Measurements from ENCODE around the gene SF3B2. TPM values are rescaled to one million over a fixed set of nuclear protein-coding genes. Genes with fewer than 3 reads are reported as not detected.
"Not testable (repeated sequence)": the region's sequence is repeated elsewhere in the genome, so short reads cannot be mapped to it uniquely, and the experiment has no call there.

Gene SF3B2, protein sequence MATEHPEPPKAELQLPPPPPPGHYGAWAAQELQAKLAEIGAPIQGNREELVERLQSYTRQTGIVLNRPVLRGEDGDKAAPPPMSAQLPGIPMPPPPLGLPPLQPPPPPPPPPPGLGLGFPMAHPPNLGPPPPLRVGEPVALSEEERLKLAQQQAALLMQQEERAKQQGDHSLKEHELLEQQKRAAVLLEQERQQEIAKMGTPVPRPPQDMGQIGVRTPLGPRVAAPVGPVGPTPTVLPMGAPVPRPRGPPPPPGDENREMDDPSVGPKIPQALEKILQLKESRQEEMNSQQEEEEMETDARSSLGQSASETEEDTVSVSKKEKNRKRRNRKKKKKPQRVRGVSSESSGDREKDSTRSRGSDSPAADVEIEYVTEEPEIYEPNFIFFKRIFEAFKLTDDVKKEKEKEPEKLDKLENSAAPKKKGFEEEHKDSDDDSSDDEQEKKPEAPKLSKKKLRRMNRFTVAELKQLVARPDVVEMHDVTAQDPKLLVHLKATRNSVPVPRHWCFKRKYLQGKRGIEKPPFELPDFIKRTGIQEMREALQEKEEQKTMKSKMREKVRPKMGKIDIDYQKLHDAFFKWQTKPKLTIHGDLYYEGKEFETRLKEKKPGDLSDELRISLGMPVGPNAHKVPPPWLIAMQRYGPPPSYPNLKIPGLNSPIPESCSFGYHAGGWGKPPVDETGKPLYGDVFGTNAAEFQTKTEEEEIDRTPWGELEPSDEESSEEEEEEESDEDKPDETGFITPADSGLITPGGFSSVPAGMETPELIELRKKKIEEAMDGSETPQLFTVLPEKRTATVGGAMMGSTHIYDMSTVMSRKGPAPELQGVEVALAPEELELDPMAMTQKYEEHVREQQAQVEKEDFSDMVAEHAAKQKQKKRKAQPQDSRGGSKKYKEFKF
- 161 TPM for total RNA-seq

DNA sequence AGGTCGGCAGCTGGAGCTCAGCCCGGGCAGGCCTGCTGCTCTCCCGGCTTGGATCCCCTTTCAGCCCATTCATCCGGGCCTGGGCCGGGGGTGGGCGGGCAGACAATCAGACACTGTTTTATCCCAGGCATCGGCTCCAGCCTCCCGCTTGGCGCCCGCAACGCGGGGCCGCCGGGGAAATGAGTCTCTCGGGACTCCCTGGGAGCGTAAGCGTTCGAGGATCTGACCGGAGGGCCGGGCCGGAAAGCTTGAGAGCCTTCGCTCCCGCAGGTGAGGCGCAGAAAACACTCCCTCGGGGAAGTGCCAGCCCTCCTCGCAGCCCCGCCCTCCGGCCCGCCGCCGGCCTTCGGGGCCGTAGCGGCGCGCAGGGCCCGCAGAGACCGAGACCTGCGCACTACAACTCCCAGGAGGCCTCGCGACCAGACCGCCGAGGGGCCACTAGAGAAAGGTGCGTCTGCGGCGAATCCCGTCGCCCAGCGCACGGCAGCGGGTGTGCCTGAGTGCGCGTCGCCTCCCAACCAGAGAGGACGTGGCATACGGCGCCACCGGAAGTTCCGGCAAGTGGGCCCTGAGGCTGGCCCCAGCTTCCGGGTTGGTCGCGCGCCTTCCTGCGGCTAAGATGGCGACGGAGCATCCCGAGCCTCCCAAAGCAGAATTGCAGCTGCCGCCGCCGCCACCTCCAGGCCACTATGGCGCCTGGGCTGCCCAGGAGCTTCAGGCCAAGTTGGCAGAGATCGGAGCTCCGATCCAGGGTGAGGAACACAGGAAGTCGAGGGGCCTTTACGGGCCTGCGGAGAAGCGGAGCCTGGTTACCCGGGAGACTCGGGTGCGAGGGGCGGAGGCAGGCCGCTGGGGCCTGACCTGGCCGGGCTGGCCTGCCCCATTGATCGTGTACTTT lies at the start of gene SF3B2:
Gene SF3B2 (plus strand): TSS at position 599 of the 898 bp plus-strand sequence. CDS start 21 bp downstream, at position 620.
- peak; percentile 98 for DNase-seq (ENCODE audit: low spot score)

DNA sequence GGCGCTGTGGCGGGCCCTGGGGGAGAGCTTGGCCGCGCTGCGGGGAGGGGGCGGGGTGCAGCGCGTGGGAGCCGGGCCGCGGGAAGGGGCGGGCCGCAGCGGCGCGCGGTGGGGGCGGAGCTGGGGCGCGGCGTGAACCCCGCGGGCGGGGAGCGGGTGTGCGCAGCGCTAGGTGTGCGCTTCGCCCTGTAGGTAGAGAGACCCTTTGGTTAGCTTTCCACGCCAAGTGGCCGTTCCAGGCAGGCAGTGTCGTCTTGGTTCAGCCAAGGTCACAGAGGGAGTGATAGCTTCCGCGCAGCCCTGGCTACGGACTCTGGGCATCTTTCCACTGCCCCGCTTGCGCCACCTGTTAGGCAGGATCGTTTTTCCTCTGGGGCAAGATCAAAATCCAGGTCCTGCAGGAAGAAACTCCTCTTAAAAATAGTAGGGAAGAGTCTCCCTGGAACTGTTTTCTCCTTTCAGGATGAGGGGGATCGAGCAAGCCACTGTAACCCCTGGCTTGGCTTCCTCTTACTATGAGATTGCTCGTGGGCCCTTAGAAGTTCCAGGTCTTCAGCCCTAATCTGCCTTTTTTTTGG lies 49.4 kb upstream of the SF3B2 start:
- peak; percentile 47 for DNase-seq (ENCODE audit: low spot score)

GRCh38 chr11:66003291-66003690 lies 48.9 kb upstream of the SF3B2 start:
- DNase-seq (ENCODE audit: low spot score), result no peak

DNA sequence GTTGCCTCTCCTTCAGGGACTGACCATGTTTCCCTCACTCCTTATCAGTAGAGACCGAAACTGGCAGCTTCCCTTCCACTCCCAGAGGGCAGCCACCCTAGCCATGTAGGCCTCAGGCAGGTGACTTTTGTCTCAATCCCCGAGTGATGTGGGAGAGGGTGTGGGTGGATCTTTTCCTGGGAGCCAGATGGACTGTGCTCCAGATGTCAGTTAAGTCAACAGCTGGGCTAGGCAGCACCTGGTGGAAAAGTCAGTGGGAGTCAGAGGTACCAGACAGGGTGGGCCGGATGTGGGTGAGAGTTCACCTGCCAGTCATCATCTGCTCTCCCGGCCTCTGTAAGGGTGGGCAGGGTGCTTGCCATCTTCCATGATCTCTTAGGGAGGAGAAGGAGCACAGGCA lies 48.0 kb upstream of the SF3B2 start:
- DNase-seq (ENCODE audit: low spot score), result no peak

- DNase-seq (ENCODE audit: low spot score), result no peak
Measured at GRCh38 chr11:66006134-66006890, 45.9 kb upstream of the SF3B2 start.

GRCh38 chr11:66006891-66007176 lies 45.3 kb upstream of the SF3B2 start:
- DNase-seq (ENCODE audit: low spot score), result no peak

- DNase-seq (ENCODE audit: low spot score), result no peak
Measured at GRCh38 chr11:66007201-66007634, 44.9 kb upstream of the SF3B2 start.

DNA sequence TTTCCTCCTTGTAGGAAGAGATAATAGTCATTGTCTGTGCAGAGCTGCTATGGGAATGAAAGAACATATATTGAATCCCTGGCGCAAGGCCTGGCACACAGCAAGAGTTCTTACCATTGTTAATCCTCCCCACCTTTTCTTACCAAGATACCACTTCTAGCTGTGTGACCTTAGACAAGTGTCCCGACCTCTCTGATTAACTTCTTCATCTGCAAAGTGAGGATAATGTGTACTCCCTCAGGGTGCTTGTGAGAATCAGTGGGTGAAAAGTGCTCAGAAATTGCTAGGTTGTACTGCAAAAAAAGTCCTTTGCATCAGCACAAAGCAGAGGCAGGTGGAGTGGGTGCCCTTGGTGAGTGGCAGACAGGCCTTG lies 44.1 kb upstream of the SF3B2 start:
- no peak for DNase-seq (ENCODE audit: low spot score)

DNA sequence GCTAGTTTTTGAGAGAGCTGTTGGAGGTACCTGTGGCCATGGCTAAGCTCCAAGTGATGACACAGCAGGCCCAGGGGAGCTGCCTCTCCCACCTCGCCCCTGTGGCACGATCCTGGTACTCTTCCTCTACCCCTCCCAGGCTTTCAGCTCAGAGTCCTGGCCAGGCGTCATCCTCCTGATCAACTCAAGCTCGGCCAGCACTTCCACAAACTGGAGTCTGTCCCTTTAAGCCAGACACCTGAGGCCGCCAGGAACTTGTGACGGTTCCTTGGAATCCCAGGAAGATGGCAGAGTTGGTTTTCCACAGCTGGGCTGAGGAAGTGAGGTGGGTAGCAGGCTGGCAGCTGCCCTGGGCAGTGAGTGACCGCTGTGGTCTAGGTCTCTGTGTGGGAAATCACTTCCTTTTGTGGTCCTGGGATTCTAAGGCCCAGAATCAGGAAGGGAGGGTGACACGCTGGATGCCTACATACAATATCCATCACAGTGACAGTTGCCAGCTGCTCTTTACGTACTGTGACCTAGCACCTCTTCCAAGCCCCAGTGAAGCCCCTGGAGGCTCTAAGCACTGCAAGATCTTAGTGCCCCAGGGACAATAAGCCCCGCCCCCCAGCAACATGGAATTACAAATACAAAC lies 43.6 kb upstream of the SF3B2 start:
- no peak for DNase-seq (ENCODE audit: low spot score)

GRCh38 chr11:66010036-66010435 lies 42.1 kb upstream of the SF3B2 start:
- DNase-seq (ENCODE audit: low spot score), result not testable (repeated sequence)

DNA sequence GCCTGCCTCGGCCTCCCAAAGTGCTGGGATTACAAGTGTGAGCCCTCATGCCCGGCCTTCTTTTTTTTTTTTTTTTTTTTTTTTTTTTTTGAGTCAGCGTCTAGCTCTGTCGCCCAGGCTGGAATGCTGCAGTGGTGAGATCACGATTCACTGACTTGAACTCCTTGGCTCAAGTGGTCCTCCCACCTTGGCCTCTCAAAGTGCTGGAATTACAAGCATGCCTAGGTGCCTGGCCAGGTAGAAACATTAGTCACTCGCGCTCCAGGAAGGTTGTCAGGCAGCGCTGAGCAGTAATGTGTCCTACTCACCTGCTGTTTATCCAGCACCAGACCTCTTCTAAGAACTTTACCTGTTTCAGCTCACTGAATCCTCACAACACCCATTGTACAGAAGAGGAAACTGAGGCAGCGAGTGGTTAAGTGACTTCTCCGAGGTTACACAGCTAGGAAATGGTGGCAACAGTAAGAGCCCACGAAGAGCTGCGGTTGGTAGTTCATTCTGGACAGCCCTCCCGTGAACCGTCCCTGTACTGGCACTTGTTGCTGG lies 40.9 kb upstream of the SF3B2 start:
- no peak for DNase-seq (ENCODE audit: low spot score)

GRCh38 chr11:66011785-66012303 lies 40.3 kb upstream of the SF3B2 start, which contains the start of gene CST6:
Gene CST6 (plus strand): TSS chr11:66012008. CDS start chr11:66012045, 37 bp downstream.
- no peak for DNase-seq (ENCODE audit: low spot score)

DNA sequence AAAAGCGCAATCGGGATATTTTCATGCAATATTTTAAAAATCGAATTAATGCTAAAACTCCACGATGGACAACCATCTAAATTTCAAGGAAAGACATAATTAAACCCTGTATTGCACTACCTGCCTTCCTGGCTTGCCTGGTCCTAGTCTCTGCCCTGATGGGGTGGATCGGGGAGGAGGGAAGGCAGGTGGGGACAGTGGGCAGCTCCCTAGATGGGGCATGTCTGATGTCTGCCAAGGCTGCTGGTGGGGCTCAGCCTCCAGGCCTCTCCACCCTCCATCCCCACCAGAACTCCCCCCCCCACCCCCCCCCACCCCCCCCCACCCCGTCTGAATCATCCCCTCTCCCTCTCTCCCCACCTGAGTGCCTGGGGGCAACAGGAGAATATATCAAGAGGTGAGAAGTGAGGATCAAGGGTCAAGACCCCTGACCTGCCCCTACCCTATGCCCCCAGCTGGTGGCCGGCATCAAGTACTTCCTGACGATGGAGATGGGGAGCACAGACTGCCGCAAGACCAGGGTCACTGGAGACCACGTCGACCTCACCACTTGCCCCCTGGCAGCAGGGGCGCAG lies 39.7 kb upstream of the SF3B2 start:
- DNase-seq (ENCODE audit: low spot score), result no peak

DNA sequence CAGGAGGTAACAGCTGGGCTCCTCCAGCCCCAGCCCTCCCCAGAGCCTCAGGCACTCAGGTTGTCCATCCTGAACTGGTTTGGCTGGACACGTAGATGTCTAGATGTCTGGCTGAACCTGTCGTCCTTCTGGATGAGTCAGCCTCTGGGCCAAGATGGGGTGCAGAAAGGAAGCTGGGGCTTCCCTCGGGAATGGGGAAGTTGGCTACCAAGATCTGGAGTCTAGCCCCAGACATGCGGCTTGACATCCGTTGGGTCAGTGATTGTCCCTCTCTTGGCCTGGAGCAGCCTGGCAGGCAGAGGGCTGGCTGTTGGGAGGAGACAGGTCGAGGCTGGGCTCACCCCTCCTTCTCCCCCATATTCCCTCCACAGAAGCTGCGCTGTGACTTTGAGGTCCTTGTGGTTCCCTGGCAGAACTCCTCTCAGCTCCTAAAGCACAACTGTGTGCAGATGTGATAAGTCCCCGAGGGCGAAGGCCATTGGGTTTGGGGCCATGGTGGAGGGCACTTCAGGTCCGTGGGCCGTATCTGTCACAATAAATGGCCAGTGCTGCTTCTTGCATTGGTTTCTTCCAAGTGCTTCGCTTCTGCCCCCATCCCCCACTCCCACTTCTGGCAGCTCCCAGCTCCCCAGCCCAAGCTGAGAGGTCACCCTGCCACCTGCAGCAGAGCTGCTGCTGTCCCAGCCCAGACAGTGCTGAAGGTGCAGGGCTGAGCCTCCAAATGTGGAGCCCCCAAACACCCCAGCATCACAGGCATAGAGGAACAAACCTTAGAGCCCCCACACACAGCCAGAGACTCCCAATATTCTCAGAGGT lies 39.0 kb upstream of the SF3B2 start:
- no peak for DNase-seq (ENCODE audit: low spot score)

DNA sequence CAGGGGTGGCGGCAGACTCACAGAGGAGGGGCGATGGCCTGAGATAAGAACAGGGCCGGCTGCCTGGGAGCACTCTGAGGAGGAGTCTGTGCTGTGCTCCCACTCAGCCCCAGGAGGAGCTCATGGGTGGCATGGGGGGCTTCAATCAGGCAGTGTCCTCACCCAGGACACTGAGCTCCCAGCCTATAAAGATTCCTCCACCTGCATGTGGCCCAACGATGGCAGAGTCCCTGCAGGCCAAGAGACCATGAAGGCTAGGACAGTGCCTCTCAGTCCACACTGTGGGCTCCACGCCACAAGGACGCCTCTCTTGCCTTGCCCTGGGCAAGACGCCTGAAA lies 38.4 kb upstream of the SF3B2 start:
- no peak for DNase-seq (ENCODE audit: low spot score)

DNA sequence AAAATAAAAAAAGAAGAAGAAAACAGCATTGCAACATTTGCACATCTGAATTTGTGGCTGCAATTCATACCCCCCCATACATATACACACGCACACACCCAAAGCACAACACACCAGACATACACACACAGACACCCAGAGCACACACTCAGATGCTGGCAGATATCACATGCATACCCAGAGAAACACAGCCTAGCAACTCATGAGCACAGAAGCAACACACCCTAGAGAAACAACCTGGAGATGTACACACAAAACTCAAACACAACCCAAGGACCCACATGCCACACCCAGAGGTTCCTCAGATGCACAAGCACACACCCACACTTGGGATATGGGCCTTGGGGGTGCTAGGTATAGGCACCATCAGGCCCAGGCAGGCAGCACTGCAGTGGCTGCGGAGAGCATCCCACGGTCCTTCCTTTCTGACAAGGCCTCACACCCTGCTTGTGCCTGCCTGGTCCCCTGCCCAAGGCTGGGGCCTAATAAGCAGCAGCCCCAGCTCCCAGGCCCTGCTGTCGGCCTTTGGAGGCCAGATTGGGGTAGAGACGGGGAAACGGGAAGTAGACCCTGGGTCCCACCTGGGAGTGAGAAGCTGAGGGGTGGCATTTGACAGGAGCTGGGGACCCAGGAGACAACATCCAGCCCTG lies 37.2 kb upstream of the SF3B2 start:
- DNase-seq (ENCODE audit: low spot score), result no peak

DNA sequence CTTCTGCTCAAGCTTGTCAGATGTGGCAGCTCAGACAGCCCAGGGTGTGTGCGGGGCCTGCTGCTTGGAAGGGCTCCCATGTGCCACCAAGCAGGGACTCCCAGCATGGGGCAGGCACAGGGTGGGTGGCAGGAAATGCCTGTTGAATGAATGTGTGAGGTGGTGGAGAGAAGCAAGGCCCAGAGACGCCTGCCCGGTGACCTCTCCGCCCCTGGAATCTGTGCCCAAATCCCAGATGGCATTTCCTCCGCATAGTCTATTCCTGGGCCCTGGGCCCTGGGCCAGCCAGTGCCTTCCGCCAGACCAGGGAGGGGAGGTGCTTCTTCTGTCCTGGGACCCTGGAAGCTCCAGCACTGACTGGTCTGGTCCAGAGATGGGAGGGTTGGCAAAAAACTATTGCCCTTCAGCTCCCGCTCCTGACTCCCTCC lies 36.7 kb upstream of the SF3B2 start:
- no peak for DNase-seq (ENCODE audit: low spot score)

Data from mucosa of gallbladder (tissue), 1 donor.